Muscle of leg (tissue), 16 donors: ENCODE measurements around the gene NPIPB6. TPM values are rescaled to one million over a fixed set of nuclear protein-coding genes. Genes with fewer than 3 reads are reported as not detected.
"Not testable (repeated sequence)": the region's sequence is repeated elsewhere in the genome, so short reads cannot be mapped to it uniquely, and the experiment has no call there.

Source experiments
- DNase-seq: peaks from one replicate; pipeline ENCODE4 v3.0.0; 2013
- H3K27ac ChIP-seq: one replicate; pipeline ENCODE4 v1.5.1; 2013; ENCODE audit warnings: mild to moderate bottlenecking, low read length, control low read depth
- H3K27me3 ChIP-seq: one replicate; pipeline ENCODE4 v1.6.1; 2013; ENCODE audit warnings: low read length; ENCODE audit not compliant: control insufficient read depth, insufficient read depth
- H3K36me3 ChIP-seq: one replicate; pipeline ENCODE4 v1.6.1; 2013; ENCODE audit warnings: low read length; ENCODE audit not compliant: control insufficient read depth, insufficient read depth
- H3K4me1 ChIP-seq: one replicate; pipeline ENCODE4 v1.6.1; 2013; ENCODE audit warnings: low read length; ENCODE audit not compliant: control insufficient read depth, insufficient read depth
- H3K4me3 ChIP-seq: one replicate; pipeline ENCODE4 v1.5.1; 2013; ENCODE audit warnings: low read length, control low read depth
- H3K9me3 ChIP-seq: replicated peaks from 2 replicates; pipeline ENCODE4 v1.6.1; 2013; ENCODE audit warnings: low read depth, low read length; ENCODE audit not compliant: control insufficient read depth
- whole genome bisulfite sequencing: methylation state at CpG from one replicate; pipeline ENCODE4 v1.1.5; 2013; ENCODE audit warnings: missing lambda C conversion rate; ENCODE audit not compliant: insufficient coverage; 5-methylcytosine and 5-hydroxymethylcytosine counted together
- long read RNA-seq, 11 donors: transcript quantifications; one replicate each; lab custom pipeline, GENCODE V29; 2026
- polyA plus RNA-seq, 8 donors: library from polyadenylated mRNA; unstranded; fragments of 120-200 nt; gene quantifications; one replicate each; pipeline versions ENCODE4 v1.2.1 to v1.2.3, GENCODE V29; 2013; ENCODE audit warnings: inconsistent platforms in 1 of 8, low replicate concordance in 1 of 8; ENCODE audit not compliant: insufficient read length in 8 of 8, insufficient read depth in 1 of 8
- total RNA-seq: library from RNA; stranded (reverse); fragments of 120-200 nt; gene quantifications from one replicate; pipeline ENCODE4 v1.2.4, GENCODE V29; 2013

The NPIPB6 gene
- 2.0 TPM for total RNA-seq
- polyA plus RNA-seq = 1 to 10 TPM in 2 of 8 donors, under 1 TPM in 4, not detected in 2; 0.34 to 2.3 (median 0.75) TPM
- long read RNA-seq, donor 1 = 0 reads
- long read RNA-seq, donor 2 = 0 reads
- long read RNA-seq, donor 3 = 0 reads
- long read RNA-seq, donor 4 = 0 reads
- long read RNA-seq, donor 5 = 0 reads
- long read RNA-seq, donor 6 = 0 reads
- long read RNA-seq, donor 7 = 0 reads
- long read RNA-seq, donor 8 = 0 reads
- long read RNA-seq, donor 9 = 0 reads
- long read RNA-seq, donor 10 = 0 reads
- long read RNA-seq, donor 11 = 0 reads

GRCh38 chr16:28363408-28363807 lies at the start of gene NPIPB6:
Gene NPIPB6, minus strand, starts transcription at chr16:28363508. Its CDS starts 686 bp downstream, at chr16:28362822.
- not testable (repeated sequence) for H3K36me3 ChIP-seq, H3K9me3 ChIP-seq, H3K4me1 ChIP-seq, H3K27ac ChIP-seq, H3K4me3 ChIP-seq, H3K27me3 ChIP-seq, DNase-seq
- WGBS = no CpG with 5 or more reads among the region's 5 CpGs

GRCh38 chr16:28403220-28404072 lies 40.1 kb upstream of the NPIPB6 start, which contains the start of gene EIF3CL:
Gene EIF3CL, minus strand, starts transcription at chr16:28403841. Its CDS starts 223 bp downstream, at chr16:28403618.
- H3K27ac ChIP-seq, H3K9me3 ChIP-seq, DNase-seq, H3K27me3 ChIP-seq, H3K4me3 ChIP-seq, H3K36me3 ChIP-seq, H3K4me1 ChIP-seq: not testable (repeated sequence)
- no CpG with 5 or more reads among the region's 66 CpGs for WGBS

- no CpG with 5 or more reads among the region's 5 CpGs for WGBS
- not testable (repeated sequence) for H3K27me3 ChIP-seq, H3K27ac ChIP-seq, H3K36me3 ChIP-seq, H3K4me3 ChIP-seq, H3K4me1 ChIP-seq, DNase-seq, H3K9me3 ChIP-seq
These were observed 28.7 kb upstream of the NPIPB6 start for GRCh38 chr16:28392054-28392453.

- H3K4me3 ChIP-seq, H3K4me1 ChIP-seq: not testable (repeated sequence)
- no CpG with 5 or more reads among the region's 10 CpGs for WGBS
These were observed 19.0 kb upstream of the NPIPB6 start for GRCh38 chr16:28382177-28382867.

GRCh38 chr16:28377822-28378221 lies 14.5 kb upstream of the NPIPB6 start:
- H3K4me3 ChIP-seq, H3K36me3 ChIP-seq, H3K27me3 ChIP-seq, H3K4me1 ChIP-seq, DNase-seq, H3K9me3 ChIP-seq, H3K27ac ChIP-seq: not testable (repeated sequence)
- no CpG with 5 or more reads among the region's 10 CpGs for WGBS

More at GRCh38 chr16:28382177-28382867, 19.0 kb upstream of the NPIPB6 start:
- DNase-seq, H3K9me3 ChIP-seq, H3K36me3 ChIP-seq, H3K27ac ChIP-seq, H3K27me3 ChIP-seq: not testable (repeated sequence)

- DNase-seq, H3K27me3 ChIP-seq, H3K36me3 ChIP-seq, H3K4me3 ChIP-seq, H3K9me3 ChIP-seq, H3K27ac ChIP-seq, H3K4me1 ChIP-seq: not testable (repeated sequence)
- no CpG with 5 or more reads among the region's 38 CpGs for WGBS
These were observed 13.9 kb upstream of the NPIPB6 start for GRCh38 chr16:28377108-28377625.

- H3K4me1 ChIP-seq, DNase-seq, H3K9me3 ChIP-seq, H3K36me3 ChIP-seq, H3K4me3 ChIP-seq, H3K27me3 ChIP-seq, H3K27ac ChIP-seq: not testable (repeated sequence)
- no CpG with 5 or more reads among the region's 8 CpGs for WGBS
These were observed 11.8 kb upstream of the NPIPB6 start for GRCh38 chr16:28375115-28375514.

GRCh38 chr16:28374281-28374680 lies 11.0 kb upstream of the NPIPB6 start:
- H3K9me3 ChIP-seq, H3K27ac ChIP-seq, H3K4me1 ChIP-seq, DNase-seq, H3K27me3 ChIP-seq, H3K36me3 ChIP-seq, H3K4me3 ChIP-seq: not testable (repeated sequence)
- no CpG with 5 or more reads among the region's 25 CpGs for WGBS

GRCh38 chr16:28367926-28368325 lies 4.6 kb upstream of the NPIPB6 start:
- not testable (repeated sequence) for H3K27ac ChIP-seq, H3K4me1 ChIP-seq, DNase-seq, H3K9me3 ChIP-seq, H3K36me3 ChIP-seq, H3K27me3 ChIP-seq, H3K4me3 ChIP-seq
- WGBS = 2% methylated on average over 9 of the region's 32 CpGs
